ENCODE results near the gene DUSP19.

The DUSP19 gene

DNA sequence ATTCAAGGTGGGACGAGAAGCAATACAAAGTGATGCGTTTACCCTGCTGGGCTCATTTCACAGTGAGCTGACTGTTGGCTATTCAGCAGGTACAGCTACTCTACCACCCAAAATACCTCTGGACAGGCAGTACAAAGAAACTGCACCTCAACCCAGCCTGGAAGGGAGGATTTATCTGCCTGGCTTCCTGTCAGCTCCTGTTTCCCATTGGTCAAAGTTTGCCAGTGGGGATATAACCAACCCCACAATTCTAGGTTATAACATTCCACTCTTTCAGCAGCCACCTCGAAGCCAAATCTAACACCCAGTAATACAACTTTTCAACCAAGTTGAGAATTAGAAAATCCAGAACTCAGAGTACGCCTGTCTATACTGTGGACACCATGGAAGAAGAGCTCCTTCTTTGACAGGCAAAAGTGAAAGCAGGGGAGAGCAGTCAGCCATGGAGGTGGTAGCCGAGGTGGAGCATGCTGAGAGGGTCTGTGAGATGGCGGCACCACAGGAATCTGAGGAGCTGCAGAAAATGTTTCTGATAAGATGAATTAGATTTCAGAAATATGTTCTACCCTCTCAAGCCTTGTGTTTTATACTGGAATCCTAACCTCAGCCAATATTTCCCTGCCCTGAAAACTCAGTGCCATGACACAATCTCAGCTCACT lies 10.8 kb downstream of the DUSP19 start:
- Mint-ChIP-seq H3K27ac (no peak overlapping the region), H3K36me3 (peaks cover 5% of the 10 kb centered on the region), H3K27me3 (no peaks in the 10 kb centered on the region), H3K9me3 (ENCODE audit: low read depth) (no peaks in the 10 kb centered on the region), H3K4me3 (no peak overlapping the region), H3K4me1 (ENCODE audit: low read depth) (no peaks in the 10 kb centered on the region)

DNA sequence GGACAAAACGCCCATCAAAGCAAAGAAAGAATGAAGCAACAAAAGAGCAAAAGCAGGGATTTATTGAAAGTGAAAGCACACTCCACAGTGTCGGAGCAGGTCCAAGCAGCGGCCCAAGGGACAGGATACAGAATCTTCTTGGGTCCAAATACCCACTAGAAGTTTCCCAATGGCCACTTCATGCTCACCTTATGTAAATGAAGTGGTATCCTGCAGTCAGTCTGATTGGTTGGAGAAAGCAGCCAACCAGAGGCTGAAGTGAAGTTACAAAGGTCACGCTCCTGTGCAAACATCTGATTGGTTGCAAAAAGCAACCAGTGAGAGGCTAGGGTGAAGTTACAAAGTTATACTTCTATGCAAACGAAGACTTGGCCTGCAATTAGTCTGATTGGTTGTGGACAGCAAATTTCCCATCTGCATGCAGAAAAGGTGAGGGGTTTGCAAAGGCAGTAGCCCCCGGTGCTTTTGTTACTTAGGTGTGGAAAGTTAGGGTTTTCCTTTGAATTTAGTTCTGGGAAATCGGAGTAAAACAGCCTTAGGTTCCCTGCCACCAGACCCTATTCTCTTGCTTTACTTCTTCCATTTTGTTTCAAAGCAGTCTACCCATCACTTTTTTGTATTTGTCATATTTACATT lies 12.9 kb downstream of the DUSP19 start:
- H3K27ac Mint-ChIP-seq: no peak overlapping the region
- no peaks in the 10 kb centered on the region for H3K4me1 Mint-ChIP-seq (ENCODE audit: low read depth)
- no peaks in the 10 kb centered on the region for H3K27me3 Mint-ChIP-seq
- H3K4me3 Mint-ChIP-seq: no peak overlapping the region
- peaks cover 5% of the 10 kb centered on the region for H3K36me3 Mint-ChIP-seq
- H3K9me3 Mint-ChIP-seq (ENCODE audit: low read depth): no peaks in the 10 kb centered on the region

DNA sequence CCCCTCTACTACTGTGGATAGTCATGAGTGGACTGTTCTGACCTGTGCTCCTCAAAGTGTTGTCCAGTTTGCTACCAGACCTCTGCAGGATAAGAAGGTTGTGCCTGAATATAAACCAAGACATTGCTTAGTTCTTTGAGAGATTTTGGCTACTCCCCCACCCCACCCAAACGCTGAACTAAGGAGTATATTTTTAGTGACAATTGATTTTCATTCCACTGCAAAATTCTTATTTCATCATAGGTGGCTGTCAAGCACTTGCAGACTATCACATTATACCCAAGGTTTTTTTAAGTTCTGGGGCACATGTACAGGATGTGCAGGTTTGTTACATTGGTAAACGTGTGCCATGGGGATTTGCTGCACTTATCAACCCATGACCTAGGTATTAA lies 13.4 kb downstream of the DUSP19 start:
- Mint-ChIP-seq H3K36me3 (peaks cover 7% of the 10 kb centered on the region), H3K27ac (no peak overlapping the region), H3K9me3 (ENCODE audit: low read depth) (no peaks in the 10 kb centered on the region), H3K27me3 (no peaks in the 10 kb centered on the region), H3K4me3 (no peak overlapping the region), H3K4me1 (ENCODE audit: low read depth) (no peaks in the 10 kb centered on the region)

DNA sequence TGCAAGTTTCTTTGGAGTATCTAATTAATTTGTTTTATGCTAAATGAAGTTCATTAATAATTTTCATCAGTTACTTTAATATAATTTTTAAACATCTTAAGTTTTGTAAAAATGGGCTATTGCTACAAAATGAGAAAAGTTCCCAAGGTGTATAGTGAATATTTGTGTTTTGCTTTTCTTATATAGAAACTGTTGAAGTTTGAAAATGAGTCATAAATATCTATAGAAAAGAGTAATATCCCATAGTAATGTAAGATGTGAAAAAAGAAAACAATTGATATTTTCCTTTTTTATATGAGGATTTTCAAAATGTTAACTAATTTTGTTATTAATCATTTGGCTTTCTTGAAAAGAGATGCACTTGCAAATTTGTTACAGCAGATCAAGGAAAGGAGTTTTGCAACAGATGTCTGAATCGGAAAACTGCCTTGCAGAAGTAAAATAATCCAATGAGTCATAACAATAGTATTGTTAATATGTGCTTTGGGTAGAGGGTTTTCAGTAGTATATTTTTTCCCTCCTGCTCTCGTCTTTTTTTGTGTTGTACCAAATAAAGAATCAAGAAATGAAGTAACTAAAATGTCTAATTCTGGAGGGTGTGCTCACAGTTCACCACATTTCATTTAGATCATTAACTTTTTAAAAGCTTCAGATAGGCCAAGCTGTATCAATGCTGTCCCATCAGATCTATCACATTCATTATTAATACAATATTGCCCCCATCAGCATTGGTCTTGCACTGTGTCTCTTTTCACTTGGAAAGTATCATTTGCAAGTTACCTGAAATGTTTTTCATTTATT lies 15.5 kb downstream of the DUSP19 start:
- H3K4me3 Mint-ChIP-seq: no peak overlapping the region
- H3K9me3 Mint-ChIP-seq (ENCODE audit: low read depth): no peaks in the 10 kb centered on the region
- peaks cover 5% of the 10 kb centered on the region for H3K36me3 Mint-ChIP-seq
- no peaks in the 10 kb centered on the region for H3K4me1 Mint-ChIP-seq (ENCODE audit: low read depth)
- no peaks in the 10 kb centered on the region for H3K27me3 Mint-ChIP-seq
- no peak overlapping the region for H3K27ac Mint-ChIP-seq

DNA sequence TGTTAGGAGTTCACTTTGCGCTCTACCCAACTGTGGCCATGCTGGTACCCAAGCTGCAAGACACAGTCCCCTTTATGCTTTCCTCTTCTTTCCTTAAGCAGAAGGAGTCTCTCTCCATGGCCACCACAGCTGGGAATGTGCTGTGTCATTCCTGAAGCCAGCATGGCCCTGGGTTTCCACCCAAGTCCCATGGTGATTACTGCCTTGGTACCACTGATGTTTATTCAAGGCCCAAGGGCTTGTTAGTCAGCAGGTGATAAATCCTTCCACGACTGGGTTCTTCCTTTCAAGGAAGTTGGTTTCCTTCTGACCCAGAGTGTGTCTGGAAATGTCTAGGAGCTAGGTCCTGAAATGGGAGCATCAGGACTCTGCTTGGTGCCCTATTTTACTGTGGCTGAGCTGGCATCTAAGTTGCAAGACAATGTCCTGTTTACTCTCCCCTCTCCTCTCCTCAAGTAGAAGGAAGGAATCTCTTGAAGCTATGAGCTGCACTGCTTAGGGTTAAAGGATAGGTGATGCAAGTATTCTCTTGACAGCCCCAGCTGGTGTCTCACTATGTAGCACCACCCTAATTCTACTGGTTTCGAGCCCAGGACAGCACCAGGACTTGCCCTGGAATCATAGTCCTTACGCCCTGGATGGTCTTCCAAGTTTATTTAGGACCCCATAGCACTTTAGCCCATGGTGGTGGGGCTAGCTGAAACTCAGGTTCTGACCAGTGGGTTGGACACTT lies 27.0 kb downstream of the DUSP19 start:
- no peak overlapping the region for H3K27ac Mint-ChIP-seq
- H3K4me3 Mint-ChIP-seq: no peak overlapping the region
- H3K9me3 Mint-ChIP-seq (ENCODE audit: low read depth): no peaks in the 10 kb centered on the region
- H3K27me3 Mint-ChIP-seq: peaks cover 10% of the 10 kb centered on the region
- H3K36me3 Mint-ChIP-seq: peaks cover 2% of the 10 kb centered on the region
- no peaks in the 10 kb centered on the region for H3K4me1 Mint-ChIP-seq (ENCODE audit: low read depth)

DNA sequence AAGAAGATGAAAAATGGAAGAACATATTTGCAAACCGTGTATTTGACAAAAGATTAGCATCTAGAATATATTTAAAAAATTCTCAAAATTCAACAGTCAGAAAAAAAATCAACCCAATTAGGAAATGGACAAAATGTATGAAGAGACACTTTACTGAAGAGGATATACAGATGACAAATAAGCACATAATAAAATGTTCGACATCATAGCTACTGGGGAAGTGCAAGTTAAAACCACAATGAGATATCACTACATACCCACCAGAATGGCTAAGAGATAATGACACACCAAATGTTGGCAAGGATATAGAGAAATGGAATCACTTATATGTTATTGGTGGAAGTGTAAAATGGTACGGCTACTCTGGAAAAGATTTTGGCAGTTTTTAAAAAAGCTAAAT lies 34.0 kb downstream of the DUSP19 start:
- H3K36me3 Mint-ChIP-seq: no peaks in the 10 kb centered on the region
- H3K4me1 Mint-ChIP-seq (ENCODE audit: low read depth): no peaks in the 10 kb centered on the region
- H3K27ac Mint-ChIP-seq: no peak overlapping the region
- no peak overlapping the region for H3K4me3 Mint-ChIP-seq
- H3K9me3 Mint-ChIP-seq (ENCODE audit: low read depth): no peaks in the 10 kb centered on the region
- peaks cover 9% of the 10 kb centered on the region for H3K27me3 Mint-ChIP-seq

DNA sequence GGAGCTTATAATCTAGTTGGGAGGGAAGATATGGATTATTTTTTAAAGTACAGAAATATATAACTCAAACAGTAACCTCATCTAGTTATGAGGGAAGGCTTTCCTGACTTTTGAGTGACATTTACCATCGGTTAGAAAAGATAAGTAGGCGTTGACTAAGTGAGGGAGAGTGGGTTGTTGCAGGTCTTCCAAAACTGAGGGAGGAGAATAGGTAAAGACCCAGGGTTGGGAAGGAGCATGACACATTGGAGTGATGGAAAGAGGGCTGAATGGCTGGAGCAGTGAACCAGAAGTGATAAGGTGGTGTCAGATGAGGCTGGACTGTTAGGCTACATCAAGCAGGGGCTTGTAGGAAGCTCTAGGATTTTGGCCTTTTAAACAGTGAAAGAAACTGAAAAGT lies 35.1 kb downstream of the DUSP19 start:
- Mint-ChIP-seq H3K4me3 (no peak overlapping the region), H3K27me3 (peaks cover 13% of the 10 kb centered on the region), H3K4me1 (ENCODE audit: low read depth) (no peaks in the 10 kb centered on the region), H3K27ac (no peak overlapping the region), H3K9me3 (ENCODE audit: low read depth) (no peaks in the 10 kb centered on the region), H3K36me3 (no peaks in the 10 kb centered on the region)

DNA sequence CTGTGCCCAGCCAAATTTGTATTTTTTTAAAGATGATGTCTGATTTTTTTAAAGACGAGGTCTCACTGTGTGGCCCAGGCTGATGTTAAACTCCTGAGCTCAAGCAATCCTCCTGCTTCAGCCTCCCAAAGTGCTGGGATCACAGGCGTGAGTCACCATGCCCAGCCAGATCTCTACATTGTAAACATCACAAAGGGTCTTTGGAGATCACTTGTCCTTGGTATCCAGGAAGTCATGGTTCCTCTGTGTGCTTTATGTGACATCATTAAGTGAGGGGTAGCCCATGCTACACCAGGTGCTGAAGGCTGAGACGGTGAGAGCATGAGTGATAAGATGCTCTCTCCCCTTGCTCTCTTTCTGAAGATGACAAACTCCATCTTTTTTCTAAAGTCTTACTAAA lies 38.7 kb downstream of the DUSP19 start:
- Mint-ChIP-seq H3K36me3 (no peaks in the 10 kb centered on the region), H3K4me3 (no peak overlapping the region), H3K27ac (no peak overlapping the region), H3K27me3 (peaks cover 7% of the 10 kb centered on the region), H3K9me3 (ENCODE audit: low read depth) (no peaks in the 10 kb centered on the region), H3K4me1 (ENCODE audit: low read depth) (no peaks in the 10 kb centered on the region)

DNA sequence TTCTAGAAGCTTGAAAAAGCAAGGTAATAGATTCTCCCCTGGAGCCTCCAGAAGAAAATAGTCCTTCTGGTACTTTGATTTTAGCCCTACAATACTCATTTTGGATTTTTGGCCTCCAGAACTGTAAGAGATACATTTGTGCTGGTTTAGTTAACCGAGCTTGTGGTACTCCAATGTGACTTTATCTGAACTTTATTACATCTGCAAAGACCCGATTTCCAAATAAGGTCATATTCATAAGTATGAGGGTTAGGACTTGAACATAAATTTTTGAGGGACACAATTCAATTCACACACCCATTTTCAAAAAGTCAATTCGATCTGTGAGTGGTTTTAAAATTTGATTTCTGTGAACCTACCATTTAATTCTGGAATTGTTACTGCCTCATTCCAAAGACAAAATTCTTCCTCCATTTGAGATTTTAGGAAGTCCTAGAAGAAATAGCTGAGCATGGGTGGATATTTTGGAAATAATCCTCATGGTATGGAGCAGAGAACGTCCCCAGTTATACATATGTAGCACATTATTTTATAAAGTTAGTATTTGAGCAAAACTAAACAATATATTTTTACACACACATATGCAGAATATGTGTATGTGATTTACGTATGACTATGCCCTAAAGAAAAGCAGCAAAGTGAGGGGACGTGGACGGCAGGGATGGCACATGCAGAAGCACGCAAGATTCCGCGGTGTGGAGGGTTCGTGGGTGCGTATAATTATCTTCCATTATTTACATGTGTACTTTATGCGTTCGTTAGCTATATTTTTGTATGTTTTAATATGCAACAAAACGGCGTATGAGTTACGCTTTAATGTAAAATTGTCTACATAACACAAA lies 44.8 kb downstream of the DUSP19 start:
- H3K9me3 Mint-ChIP-seq (ENCODE audit: low read depth): no peaks in the 10 kb centered on the region
- peaks cover 5% of the 10 kb centered on the region for H3K27me3 Mint-ChIP-seq
- peaks cover 31% of the 10 kb centered on the region for H3K4me1 Mint-ChIP-seq (ENCODE audit: low read depth)
- peaks cover 3% of the 10 kb centered on the region for H3K36me3 Mint-ChIP-seq
- H3K27ac Mint-ChIP-seq: peak overlapping the region; percentile 99
- H3K4me3 Mint-ChIP-seq: peak overlapping the region; percentile 97

DNA sequence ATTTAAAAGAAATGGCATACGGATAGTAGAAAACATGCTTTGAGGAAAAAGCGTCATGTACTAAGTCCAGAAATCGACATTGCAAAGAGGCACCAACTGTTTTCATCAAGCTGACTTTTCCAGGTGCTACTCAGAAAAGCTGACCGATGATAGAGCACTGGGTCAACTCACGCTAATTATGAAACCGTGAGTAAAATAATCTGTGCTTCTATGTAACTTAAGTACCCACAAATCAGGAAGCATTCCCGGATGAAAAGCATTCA lies 45.3 kb downstream of the DUSP19 start:
- H3K36me3 Mint-ChIP-seq: peaks cover 4% of the 10 kb centered on the region
- H3K27me3 Mint-ChIP-seq: peaks cover 3% of the 10 kb centered on the region
- no peaks in the 10 kb centered on the region for H3K9me3 Mint-ChIP-seq (ENCODE audit: low read depth)
- peak overlapping the region; percentile 97 for H3K4me3 Mint-ChIP-seq
- H3K27ac Mint-ChIP-seq: peak overlapping the region; percentile 99
- H3K4me1 Mint-ChIP-seq (ENCODE audit: low read depth): peaks cover 33% of the 10 kb centered on the region

DNA sequence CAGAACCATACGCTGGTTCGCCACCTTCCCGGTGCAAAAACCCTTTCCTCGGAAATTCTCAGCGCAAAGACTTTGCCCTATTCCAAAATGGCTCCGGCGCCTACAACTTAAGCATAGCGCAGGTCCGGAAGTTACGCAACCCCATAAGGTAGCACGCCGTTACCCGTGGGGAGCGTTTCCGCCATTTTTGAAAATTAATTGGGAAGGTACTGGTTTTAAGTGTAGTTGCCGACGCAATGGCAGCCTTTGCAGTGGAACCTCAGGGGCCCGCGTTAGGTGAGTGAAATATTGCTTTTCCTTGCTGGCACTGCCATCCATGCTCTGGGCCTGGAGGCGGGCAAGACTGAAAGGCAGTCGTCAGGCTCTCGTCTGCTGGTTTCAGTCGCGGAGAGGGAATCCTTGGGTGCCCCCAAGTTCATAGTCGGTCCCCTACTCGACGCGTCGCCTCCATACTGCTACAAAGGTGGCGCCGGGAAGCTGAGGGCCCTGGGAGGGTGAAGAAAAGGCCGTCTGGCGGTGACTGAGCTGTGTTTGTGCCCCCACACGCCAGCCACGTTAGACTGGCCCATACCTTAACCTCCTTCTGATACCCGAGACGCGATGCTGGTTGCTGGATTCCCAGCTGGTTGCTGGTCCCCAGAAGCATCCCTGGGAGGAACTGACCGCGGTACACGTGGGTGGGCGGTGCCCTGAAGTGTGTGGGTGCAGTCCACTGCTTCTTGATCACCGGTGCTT lies 45.8 kb downstream of the DUSP19 start, which contains the start of gene NUP35:
Gene NUP35, plus strand, starts transcription at position 222 of the 735 bp plus-strand sequence. Its CDS starts 15 bp downstream, at position 237.
- Mint-ChIP-seq H3K4me1 (ENCODE audit: low read depth) (peaks cover 37% of the 10 kb centered on the region), H3K27me3 (peaks cover under 1% of the 10 kb centered on the region), H3K36me3 (peaks cover 6% of the 10 kb centered on the region), H3K9me3 (ENCODE audit: low read depth) (no peaks in the 10 kb centered on the region), H3K4me3 (peak within 1 kb of the TSS; percentile 97), H3K27ac (peak within 1 kb of the TSS; percentile 99)

DNA sequence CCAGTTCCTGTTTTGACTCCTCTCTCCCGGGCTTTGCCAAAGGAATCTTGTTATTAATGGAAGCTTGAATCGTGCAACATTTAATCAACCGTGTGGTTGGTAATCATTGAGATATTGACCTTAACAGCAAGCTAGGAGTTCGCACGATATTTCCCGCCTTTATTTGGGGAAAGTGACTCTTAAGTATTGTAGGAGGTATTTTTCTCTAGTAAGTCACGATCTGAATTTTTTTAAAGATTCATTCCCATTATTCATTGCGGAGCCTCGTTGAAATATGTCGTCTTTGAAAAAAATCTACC lies 46.4 kb downstream of the DUSP19 start:
- H3K36me3 Mint-ChIP-seq: peaks cover 6% of the 10 kb centered on the region
- peak overlapping the region; percentile 97 for H3K4me3 Mint-ChIP-seq
- no peaks in the 10 kb centered on the region for H3K27me3 Mint-ChIP-seq
- peaks cover 42% of the 10 kb centered on the region for H3K4me1 Mint-ChIP-seq (ENCODE audit: low read depth)
- H3K27ac Mint-ChIP-seq: peak overlapping the region; percentile 99
- no peaks in the 10 kb centered on the region for H3K9me3 Mint-ChIP-seq (ENCODE audit: low read depth)

DNA sequence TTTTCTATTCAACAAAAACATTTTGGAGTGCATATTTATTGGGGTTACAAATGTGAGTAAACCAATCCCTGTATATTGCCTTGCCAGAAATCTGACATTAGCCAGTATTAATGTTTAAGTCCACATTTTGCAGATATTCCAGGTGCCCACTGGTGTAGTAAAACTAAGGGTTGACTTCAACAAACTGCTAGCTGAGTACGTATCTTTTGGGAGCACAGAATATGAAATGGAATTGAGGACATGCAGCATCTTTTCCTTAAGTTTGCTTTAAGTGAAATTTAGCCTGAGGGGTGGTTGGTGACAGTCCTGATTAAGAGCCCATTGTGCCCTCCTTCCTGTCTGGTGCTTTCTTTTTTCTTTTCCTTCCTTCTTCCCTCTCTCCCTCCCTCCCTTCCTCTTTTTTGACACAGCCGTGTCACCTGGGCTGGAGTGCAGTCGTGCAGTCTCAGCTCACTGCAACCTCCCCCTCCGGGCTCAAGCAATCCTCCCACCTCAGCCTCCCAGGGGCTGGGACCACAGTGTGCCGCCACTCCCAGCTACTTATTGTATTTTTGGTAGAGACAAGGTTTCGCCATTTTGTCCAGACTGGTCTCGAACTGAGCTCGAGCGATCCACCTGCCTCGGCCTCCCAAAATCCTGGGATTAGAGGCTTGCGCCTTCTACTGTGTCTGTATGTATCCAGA lies 47.3 kb downstream of the DUSP19 start:
- Mint-ChIP-seq H3K27me3 (no peaks in the 10 kb centered on the region), H3K36me3 (peaks cover 9% of the 10 kb centered on the region), H3K4me3 (peak overlapping the region; percentile 97), H3K4me1 (ENCODE audit: low read depth) (peaks cover 45% of the 10 kb centered on the region), H3K9me3 (ENCODE audit: low read depth) (no peaks in the 10 kb centered on the region), H3K27ac (peak overlapping the region; percentile 99)
